ENCODE data around the gene SPINK8.

SPINK8 gene

DNA sequence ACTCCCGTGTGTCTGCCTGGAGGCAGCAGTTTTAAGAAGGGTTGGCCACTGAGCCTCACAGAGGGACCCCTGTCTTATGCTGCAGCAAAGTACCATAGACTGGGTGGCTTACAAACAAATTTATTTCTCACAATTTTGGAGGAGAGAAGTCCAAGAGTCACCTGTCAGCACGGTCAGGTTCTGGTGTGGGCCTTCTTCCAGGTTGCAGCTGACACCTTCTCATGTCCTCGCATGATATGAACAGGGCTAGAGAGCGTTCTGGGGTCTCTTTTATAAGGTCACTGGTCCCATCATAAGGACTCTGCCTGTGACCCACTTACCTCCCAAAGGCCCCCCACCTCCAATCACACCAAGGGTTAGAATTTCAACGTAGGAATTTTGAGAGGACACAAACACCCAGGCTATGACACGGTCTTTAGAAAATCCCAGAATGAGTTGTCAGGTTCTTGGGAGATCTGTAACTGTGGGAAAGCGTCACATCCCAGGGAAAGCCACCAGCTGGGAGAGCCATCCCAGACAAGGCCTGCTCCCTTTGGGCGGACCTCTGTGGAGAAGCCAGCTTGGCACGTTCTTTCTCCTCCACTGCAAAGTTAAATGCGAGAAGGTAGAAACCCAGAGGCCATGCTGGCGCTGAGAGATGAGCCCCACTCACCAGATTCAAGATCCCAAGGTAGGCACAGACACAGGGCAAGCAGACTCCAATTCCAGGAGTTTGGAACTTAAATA is 38.4 kb upstream of the SPINK8 start, which contains the start of gene FBXW12:
FBXW12 (plus strand) TSS at position 569 of the 726 bp plus-strand sequence. CDS start 549 bp downstream, outside the sequence.
- H3K9me3 ChIP-seq (ENCODE audit: low read length): no peaks in the 10 kb centered on the region
- peak within 1 kb of the TSS; percentile 31; the same call in 1 of the 2 replicates for H3K4me2 ChIP-seq (ENCODE audit: low read length)
- no peak within 1 kb of the TSS for H2AFZ ChIP-seq (ENCODE audit: low read length)
- no peak within 1 kb of the TSS for H3K4me3 ChIP-seq (ENCODE audit: low read depth, low read length, poor library complexity, severe bottlenecking)
- peak within 1 kb of the TSS; percentile 35 for H3K27ac ChIP-seq (ENCODE audit: low read depth, low read length, poor library complexity, severe bottlenecking)
- H3F3A ChIP-seq (ENCODE audit: insufficient read depth, low read length): no peaks in the 10 kb centered on the region
- no peaks in the 10 kb centered on the region for H4K20me1 ChIP-seq (ENCODE audit: insufficient read depth, low read length)
- TF ChIP-seq, protein P1, sequence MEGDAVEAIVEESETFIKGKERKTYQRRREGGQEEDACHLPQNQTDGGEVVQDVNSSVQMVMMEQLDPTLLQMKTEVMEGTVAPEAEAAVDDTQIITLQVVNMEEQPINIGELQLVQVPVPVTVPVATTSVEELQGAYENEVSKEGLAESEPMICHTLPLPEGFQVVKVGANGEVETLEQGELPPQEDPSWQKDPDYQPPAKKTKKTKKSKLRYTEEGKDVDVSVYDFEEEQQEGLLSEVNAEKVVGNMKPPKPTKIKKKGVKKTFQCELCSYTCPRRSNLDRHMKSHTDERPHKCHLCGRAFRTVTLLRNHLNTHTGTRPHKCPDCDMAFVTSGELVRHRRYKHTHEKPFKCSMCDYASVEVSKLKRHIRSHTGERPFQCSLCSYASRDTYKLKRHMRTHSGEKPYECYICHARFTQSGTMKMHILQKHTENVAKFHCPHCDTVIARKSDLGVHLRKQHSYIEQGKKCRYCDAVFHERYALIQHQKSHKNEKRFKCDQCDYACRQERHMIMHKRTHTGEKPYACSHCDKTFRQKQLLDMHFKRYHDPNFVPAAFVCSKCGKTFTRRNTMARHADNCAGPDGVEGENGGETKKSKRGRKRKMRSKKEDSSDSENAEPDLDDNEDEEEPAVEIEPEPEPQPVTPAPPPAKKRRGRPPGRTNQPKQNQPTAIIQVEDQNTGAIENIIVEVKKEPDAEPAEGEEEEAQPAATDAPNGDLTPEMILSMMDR (IDR thresholded peaks at IDR 0.05; ENCODE audit: low read length): no peak
- no peak for TF ChIP-seq EZH2 (IDR thresholded peaks at IDR 0.05; ENCODE audit: borderline replicate concordance, low read length)
- H3K4me1 ChIP-seq (ENCODE audit: insufficient read depth, low read length, severe bottlenecking): peaks cover 48% of the 10 kb centered on the region
- H3K27me3 ChIP-seq (ENCODE audit: insufficient read depth, low read length): no peaks in the 10 kb centered on the region
- no peaks in the 10 kb centered on the region for H3K79me2 ChIP-seq (ENCODE audit: insufficient read depth, low read length)
- H3K9ac ChIP-seq (ENCODE audit: low read length): no peak within 1 kb of the TSS
- no peaks in the 10 kb centered on the region for H3K36me3 ChIP-seq (ENCODE audit: insufficient read depth, low read length)
- no peaks in the 10 kb centered on the region for H3K9me2 ChIP-seq (ENCODE audit: low read depth, low read length)

DNA sequence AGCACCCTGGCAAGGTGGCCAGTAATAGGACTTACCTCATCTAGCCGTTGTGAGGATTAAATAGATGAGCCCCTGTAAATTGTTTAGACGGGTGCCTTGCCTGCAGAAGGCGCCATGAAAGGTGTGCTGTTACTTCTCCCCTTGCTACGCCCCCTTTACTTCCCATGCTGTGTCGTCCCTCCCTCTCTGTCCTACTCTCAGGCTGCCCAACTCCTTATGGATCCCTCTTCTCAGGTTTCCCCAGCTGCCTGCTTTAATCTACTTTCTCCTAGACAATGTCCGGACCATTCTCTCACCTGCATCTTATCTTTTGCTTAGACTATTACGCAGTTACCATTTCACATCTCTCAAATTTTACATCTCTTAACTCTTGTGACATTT is 36.9 kb upstream of the SPINK8 start:
- Histone ChIP-seq H3K4me1 (ENCODE audit: insufficient read depth, low read length, severe bottlenecking) (peaks cover 45% of the 10 kb centered on the region), H3K9ac (ENCODE audit: low read length) (no peak overlapping the region), H3K79me2 (ENCODE audit: insufficient read depth, low read length) (no peaks in the 10 kb centered on the region), H3K9me2 (ENCODE audit: low read depth, low read length) (no peaks in the 10 kb centered on the region), H3K27me3 (ENCODE audit: insufficient read depth, low read length) (no peaks in the 10 kb centered on the region), H3K36me3 (ENCODE audit: insufficient read depth, low read length) (no peaks in the 10 kb centered on the region), H4K20me1 (ENCODE audit: insufficient read depth, low read length) (no peaks in the 10 kb centered on the region), H3K9me3 (ENCODE audit: low read length) (no peaks in the 10 kb centered on the region), H3K27ac (ENCODE audit: low read depth, low read length, poor library complexity, severe bottlenecking) (no peak overlapping the region), H2AFZ (ENCODE audit: low read length) (no peak overlapping the region), H3K4me2 (ENCODE audit: low read length) (no peak overlapping the region), H3K4me3 (ENCODE audit: low read depth, low read length, poor library complexity, severe bottlenecking) (no peak overlapping the region), H3F3A (ENCODE audit: insufficient read depth, low read length) (no peaks in the 10 kb centered on the region)
- TF ChIP-seq, protein P1 (IDR thresholded peaks at IDR 0.05; ENCODE audit: low read length): no peak
- no peak for TF ChIP-seq EZH2 (IDR thresholded peaks at IDR 0.05; ENCODE audit: borderline replicate concordance, low read length)

DNA sequence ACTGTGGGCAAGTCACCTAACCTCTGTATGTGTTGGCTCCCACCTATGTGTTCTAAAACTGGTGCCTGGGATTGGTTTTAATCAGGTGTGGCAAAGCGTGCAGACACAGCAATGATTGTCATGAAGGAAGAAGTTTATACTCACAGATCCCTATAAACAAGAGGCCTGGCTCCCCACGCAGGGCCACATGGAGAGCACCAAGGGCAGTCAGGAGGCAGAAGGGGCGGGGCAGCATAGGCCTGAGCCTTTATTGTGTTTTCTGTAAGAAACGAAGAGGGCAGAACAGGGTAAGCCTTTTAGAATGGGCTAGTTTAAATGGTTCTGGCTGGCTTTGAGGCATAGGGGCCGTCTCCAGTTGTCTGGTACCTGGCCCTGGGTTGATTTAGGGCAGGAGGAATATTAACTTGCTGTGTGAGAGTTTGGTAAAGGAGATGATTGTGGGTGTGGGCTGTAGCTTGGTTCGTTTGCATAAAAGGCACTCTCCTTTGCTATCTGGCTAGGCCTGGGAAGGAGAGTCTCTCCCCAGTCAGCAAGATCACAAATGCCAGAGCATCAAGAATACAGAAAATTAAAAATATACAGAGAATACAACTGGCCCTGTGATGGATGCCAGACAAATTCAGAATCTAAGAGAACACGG is 36.4 kb upstream of the SPINK8 start:
- no peaks in the 10 kb centered on the region for H3K27me3 ChIP-seq (ENCODE audit: insufficient read depth, low read length)
- TF ChIP-seq, protein P1 (IDR thresholded peaks at IDR 0.05; ENCODE audit: low read length): no peak
- no peak for TF ChIP-seq EZH2 (IDR thresholded peaks at IDR 0.05; ENCODE audit: borderline replicate concordance, low read length)
- H3K4me2 ChIP-seq (ENCODE audit: low read length): no peak overlapping the region
- H3F3A ChIP-seq (ENCODE audit: insufficient read depth, low read length): no peaks in the 10 kb centered on the region
- H3K27ac ChIP-seq (ENCODE audit: low read depth, low read length, poor library complexity, severe bottlenecking): no peak overlapping the region
- H3K4me1 ChIP-seq (ENCODE audit: insufficient read depth, low read length, severe bottlenecking): peaks cover 41% of the 10 kb centered on the region
- H2AFZ ChIP-seq (ENCODE audit: low read length): no peak overlapping the region
- H3K36me3 ChIP-seq (ENCODE audit: insufficient read depth, low read length): no peaks in the 10 kb centered on the region
- H3K79me2 ChIP-seq (ENCODE audit: insufficient read depth, low read length): no peaks in the 10 kb centered on the region
- no peaks in the 10 kb centered on the region for H3K9me2 ChIP-seq (ENCODE audit: low read depth, low read length)
- H4K20me1 ChIP-seq (ENCODE audit: insufficient read depth, low read length): no peaks in the 10 kb centered on the region
- no peak overlapping the region for H3K9ac ChIP-seq (ENCODE audit: low read length)
- H3K9me3 ChIP-seq (ENCODE audit: low read length): no peaks in the 10 kb centered on the region
- no peak overlapping the region for H3K4me3 ChIP-seq (ENCODE audit: low read depth, low read length, poor library complexity, severe bottlenecking)

All from OCI-LY1 (cell line).